ENCODE results near the gene RPRD1A. TPM values are rescaled to one million over a fixed set of nuclear protein-coding genes. Genes with fewer than 3 reads are reported as not detected.

RPRD1A gene
- total and polyA plus RNA-seq, 2 of the 4 experiments (the other 2 are of a cell fraction) = 23.3 to 27.2 TPM

DNA sequence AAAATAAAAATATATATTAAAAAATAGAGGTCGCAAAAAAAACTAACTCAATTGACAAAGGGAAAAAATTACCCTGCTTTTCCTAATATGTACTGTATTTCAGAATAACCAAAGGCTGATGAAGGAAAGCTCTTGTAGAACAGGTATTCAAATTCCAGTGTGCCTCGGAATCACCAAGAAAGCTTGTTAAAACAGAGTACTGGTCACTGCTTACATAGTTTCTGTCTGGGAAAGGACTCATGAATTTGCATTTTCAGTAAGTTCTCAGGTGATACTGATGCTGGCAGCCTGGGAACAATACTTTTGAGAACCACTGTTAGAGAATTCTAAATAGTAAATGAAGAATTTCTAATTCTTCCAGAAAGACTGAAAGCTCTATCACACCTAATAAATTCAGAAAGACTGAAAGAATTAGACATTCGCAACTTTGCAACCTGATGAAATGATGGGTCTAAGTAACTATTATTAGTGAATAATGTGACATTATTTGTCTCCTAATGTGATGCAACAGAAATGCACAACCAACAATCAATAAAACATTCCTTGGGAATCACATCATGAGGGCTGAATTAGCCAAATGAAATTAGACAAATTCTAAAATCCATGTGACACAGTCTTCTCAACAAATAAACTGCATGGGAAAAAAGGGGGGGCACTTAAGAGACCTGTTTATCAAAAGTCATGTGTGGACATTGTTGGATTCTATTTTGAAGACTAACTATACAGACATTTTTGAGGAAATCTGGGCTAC lies 21.9 kb downstream of the RPRD1A start:
- Histone ChIP-seq H3K9me3 (ENCODE audit: control insufficient read depth, insufficient read depth, low read length) (no peaks in the 10 kb centered on the region; the same call in 1 of the 2 replicates), H2AFZ (replicated peaks; ENCODE audit: low read length, poor library complexity) (no peak overlapping the region), H3K56ac (ENCODE audit: extremely low read depth, insufficient read depth, low read length) (no peak overlapping the region), H3K4me2 (ENCODE audit: low read depth, low read length) (no peak overlapping the region), H2BK15ac (ENCODE audit: low read depth, low read length) (no peak overlapping the region), H3K36me3 (ENCODE audit: control insufficient read depth, insufficient read depth, low read length) (no peaks in the 10 kb centered on the region), H3K9me1 (ENCODE audit: insufficient read depth, low read length) (peaks cover 6% of the 10 kb centered on the region; the same call in 1 of the 2 replicates), H2BK5ac (ENCODE audit: low read depth, low read length, poor library complexity, severe bottlenecking) (no peak overlapping the region), H4K91ac (ENCODE audit: insufficient read depth, low read depth, low read length) (no peak overlapping the region), H3K79me1 (ENCODE audit: low read depth in 1 of 2, low read length in 2 of 2) (peaks cover 27 to 63% of the 10 kb centered on the region in 2 experiments), H3K14ac (replicated peaks; ENCODE audit: low read depth, low read length) (no peak overlapping the region), H3K18ac (ENCODE audit: low read depth, low read length) (no peak overlapping the region), H3K9ac (ENCODE audit: low read depth, low read length) (no peak overlapping the region), H3K4ac (ENCODE audit: low read depth, low read length) (no peak overlapping the region), H3K27me3 (ENCODE audit: control insufficient read depth, insufficient read depth, low read length) (no peaks in the 10 kb centered on the region), H3K27ac (ENCODE audit: insufficient read depth, low read length) (no peak overlapping the region), H2BK120ac (ENCODE audit: low read depth, low read length) (no peak overlapping the region), H2AK5ac (ENCODE audit: low read depth, low read length) (no peak overlapping the region), H3K4me3 (ENCODE audit: insufficient read depth, low read depth, low read length) (no peak overlapping the region), H2AK9ac (replicated peaks; ENCODE audit: low read depth, low read length, poor library complexity) (no peak overlapping the region), H4K20me1 (ENCODE audit: insufficient read depth, low read length) (peaks cover 16% of the 10 kb centered on the region), H4K8ac (ENCODE audit: low read depth in 2 of 2, low read length in 2 of 2) (no peak overlapping the region), H3K4me1 (ENCODE audit: control insufficient read depth, insufficient read depth, low read length) (no peaks in the 10 kb centered on the region), H3K23ac (ENCODE audit: low read depth, low read length) (no peak overlapping the region), H4K5ac (ENCODE audit: low read depth, low read length) (no peak overlapping the region), H2BK20ac (ENCODE audit: low read depth, low read length) (no peak overlapping the region)
- dilution Hi-C loops (cut with HindIII; ENCODE audit: low sequenced_read_pairs, unreplicated experiment) = no loop called here
- ChIA-PET CTCF (no interaction called here), POLR2A (ENCODE audit: unreplicated experiment) (no interaction called here)
- no TSS peak for BruUV-seq (replicated peaks)
- ATAC-seq (ENCODE audit: low read depth) (no peak), DNase-seq (no peak)
- no CpG with 5 or more reads among the region's 3 CpGs for WGBS, 2 experiments (ENCODE audit: extremely low coverage in 2 of 2, insufficient read length in 1 of 2)
- in situ Hi-C loops (cut with MboI; ENCODE audit: low sequenced_read_pairs) = no loop called here
- intact Hi-C loops (cut with micrococcal nuclease) = no loop called here
- TF ChIP-seq CHD1 (IDR thresholded peaks at IDR 0.05; ENCODE audit: low read depth, low read length) (no peak), RAD21 (IDR thresholded peaks at IDR 0.05; ENCODE audit: low read length) (no peak), CEBPB (IDR thresholded peaks at IDR 0.05; ENCODE audit: low read depth, low read length) (0 out of 2 replicates have a peak, but pooled peaks have one; percentile 15)

All from IMR-90 (cell line).